Measurements from ENCODE around the gene ARHGAP11A.

The ARHGAP11A gene

DNA sequence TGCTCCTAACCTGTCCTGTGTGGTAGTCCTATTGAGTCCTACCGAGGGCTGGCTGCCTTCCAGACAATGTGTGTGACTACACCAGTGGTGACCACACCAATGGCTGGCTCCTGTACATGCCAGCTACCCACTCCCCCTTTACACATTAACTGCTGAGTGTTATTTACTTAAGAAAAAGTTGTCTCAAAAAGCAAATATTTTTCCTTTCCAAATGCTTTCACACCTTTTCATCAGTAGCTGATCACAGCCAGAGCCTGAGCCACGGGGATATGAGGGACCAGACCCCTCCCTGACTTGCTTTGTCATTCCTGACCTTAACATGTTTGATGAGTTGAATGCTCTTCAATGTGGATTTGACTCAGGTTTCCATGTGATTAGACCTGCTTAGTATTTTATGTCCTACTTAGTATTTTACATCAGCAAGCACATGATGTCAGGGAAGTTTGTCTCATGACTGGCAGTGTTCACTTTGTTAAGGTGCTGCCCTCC lies 72.9 kb downstream of the ARHGAP11A start:
- no peak for DNase-seq (ENCODE audit: low spot score)

Measured in AG20443 (cell line).